Esophagus (tissue), 2 donors: ENCODE measurements around the gene LCE6A. TPM values are rescaled to one million over a fixed set of nuclear protein-coding genes. Genes with fewer than 3 reads are reported as not detected.

ENCODE experiments used
- H3K27ac ChIP-seq, 2 donors: one replicate each; pipeline ENCODE4 v1.5.1; 2013; ENCODE audit warnings: low read depth in 2 of 2, mild to moderate bottlenecking in 2 of 2, inconsistent platforms in 1 of 2, low read length in 1 of 2, moderate library complexity in 1 of 2
- H3K27me3 ChIP-seq, 2 donors: one replicate each; pipeline ENCODE4 v1.6.1; 2013; ENCODE audit warnings: low read length in 2 of 2, control low read depth in 1 of 2, mild to moderate bottlenecking in 1 of 2; ENCODE audit not compliant: insufficient read depth in 2 of 2, control insufficient read depth in 1 of 2
- H3K36me3 ChIP-seq, 2 donors: one replicate each; pipeline ENCODE4 v1.6.1; 2013; ENCODE audit warnings: low read length in 1 of 2; ENCODE audit not compliant: control insufficient read depth in 2 of 2, insufficient read depth in 2 of 2
- H3K4me1 ChIP-seq, 2 donors: one replicate each; pipeline ENCODE4 v1.6.1; 2013; ENCODE audit warnings: low read length in 1 of 2; ENCODE audit not compliant: control insufficient read depth in 2 of 2, insufficient read depth in 2 of 2
- H3K4me3 ChIP-seq, 2 donors: one replicate each; pipeline ENCODE4 v1.5.1; 2013; ENCODE audit warnings: low read length in 2 of 2, mild to moderate bottlenecking in 2 of 2, low read depth in 1 of 2, moderate library complexity in 1 of 2
- H3K9me3 ChIP-seq, 2 donors: one replicate each; pipeline ENCODE4 v1.6.1; 2013; ENCODE audit warnings: mild to moderate bottlenecking in 2 of 2, low read depth in 1 of 2, low read length in 1 of 2, moderate library complexity in 1 of 2; ENCODE audit not compliant: control insufficient read depth in 2 of 2, insufficient read depth in 1 of 2
- WGBS, 2 donors: extraction: QIAGEN DNeasy Blood & Tissue Kit; methylation state at CpG; one replicate each; pipeline ENCODE4 v1.1.7; 2013; 5-methylcytosine and 5-hydroxymethylcytosine counted together
- polyA plus RNA-seq, 2 donors: library from polyadenylated mRNA; stranded (reverse); fragments of 200-250 nt; gene quantifications; one replicate each; pipeline ENCODE4 v1.2.3, GENCODE V29; 2013
- donor health status: healthy with polysubstance abuse.
- donor health status: Bipolar disorder and iron deficiency.

Gene LCE6A
- polyA plus RNA-seq, 2 donors, result not detected

DNA sequence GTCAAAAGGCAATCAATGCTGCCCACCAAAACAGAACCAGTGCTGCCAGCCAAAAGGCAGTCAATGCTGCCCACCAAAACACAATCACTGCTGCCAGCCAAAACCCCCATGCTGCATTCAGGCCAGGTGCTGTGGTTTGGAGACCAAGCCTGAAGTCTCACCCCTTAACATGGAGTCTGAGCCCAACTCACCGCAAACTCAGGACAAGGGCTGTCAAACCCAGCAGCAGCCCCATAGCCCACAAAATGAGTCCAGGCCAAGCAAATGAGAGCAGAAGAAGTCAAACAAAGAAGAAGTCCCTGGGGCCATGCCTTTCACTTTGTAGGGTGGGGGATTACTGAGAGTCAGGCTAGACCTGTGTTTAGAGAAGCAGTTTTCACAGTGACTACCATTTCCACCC lies 41.9 kb downstream of the LCE6A start:
- Histone ChIP-seq H3K27me3 (no peaks in the 10 kb centered on the region), H3K9me3 (no peaks in the 10 kb centered on the region), H3K4me1 (peaks cover 0 to 18% of the 10 kb centered on the region in 2 donors), H3K4me3 (no peak overlapping the region), H3K36me3 (no peaks in the 10 kb centered on the region), H3K27ac (peak overlapping the region; percentile 21 to 29)
- 95 to 99% methylated on average over 1 of the region's 1 CpG for WGBS, 2 donors

DNA sequence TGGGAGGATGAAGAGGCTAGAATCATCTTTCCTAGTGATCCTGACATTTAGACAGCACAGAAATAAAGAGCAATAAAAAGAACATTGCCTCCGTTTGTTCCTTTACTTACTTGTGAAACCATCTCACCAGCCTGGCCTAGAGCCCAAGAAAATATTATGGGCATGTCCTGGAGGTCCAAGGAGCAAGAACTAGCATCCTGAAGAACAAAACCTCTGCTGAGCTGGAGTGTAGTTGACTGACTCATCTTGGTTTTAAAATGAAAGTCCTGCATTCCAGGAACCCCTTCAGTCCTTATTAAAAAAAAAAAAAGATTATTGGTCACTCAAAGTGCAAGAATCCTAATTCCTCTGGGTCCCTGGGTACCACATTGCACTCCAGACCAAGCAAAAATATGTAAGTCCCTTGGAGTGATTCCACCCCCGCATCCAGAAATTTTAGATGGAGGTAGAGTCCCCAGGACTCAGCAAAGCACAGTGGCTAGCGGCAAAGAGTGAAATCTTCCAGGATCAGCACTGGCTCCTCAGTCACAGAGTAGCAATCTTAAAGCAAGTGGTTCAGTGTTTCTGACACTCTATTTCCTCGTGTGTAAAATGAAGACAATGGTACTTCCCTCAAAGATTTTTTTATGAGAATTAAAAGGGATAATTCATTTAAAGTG lies 42.4 kb downstream of the LCE6A start:
- Histone ChIP-seq H3K27me3 (no peaks in the 10 kb centered on the region), H3K36me3 (no peaks in the 10 kb centered on the region), H3K4me3 (no peak overlapping the region), H3K9me3 (no peaks in the 10 kb centered on the region), H3K4me1 (peaks cover 0 to 15% of the 10 kb centered on the region in 2 donors), H3K27ac (no peak overlapping the region)
- WGBS, 2 donors, result 58 to 66% methylated on average over 4 of the region's 4 CpGs

DNA sequence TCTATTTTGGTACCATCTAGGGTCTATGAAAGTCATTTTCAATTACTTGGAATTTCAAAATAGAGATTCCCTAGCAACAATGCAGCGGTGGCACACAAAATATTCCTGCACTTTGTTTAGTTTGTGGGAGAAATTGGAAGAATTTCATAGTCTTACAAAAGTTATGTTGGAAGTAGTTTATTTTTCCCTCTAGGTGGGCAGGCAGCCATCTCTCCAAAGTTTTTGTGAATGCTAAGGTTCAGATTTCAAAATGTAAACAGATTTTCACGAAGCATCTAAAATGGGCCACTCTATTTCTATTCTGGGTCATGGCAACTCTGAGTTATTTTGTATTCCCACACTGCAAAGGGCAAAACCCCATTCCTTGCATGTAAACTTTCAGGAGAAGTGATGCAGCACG lies 43.4 kb downstream of the LCE6A start:
- Histone ChIP-seq H3K27me3 (no peaks in the 10 kb centered on the region), H3K4me3 (no peak overlapping the region), H3K36me3 (no peaks in the 10 kb centered on the region), H3K9me3 (no peaks in the 10 kb centered on the region), H3K27ac (peak overlapping the region in 1 of 2 donors; percentile 33), H3K4me1 (peaks cover 0 to 15% of the 10 kb centered on the region in 2 donors)
- WGBS, 2 donors, result 30 to 36% methylated on average over 3 of the region's 3 CpGs

DNA sequence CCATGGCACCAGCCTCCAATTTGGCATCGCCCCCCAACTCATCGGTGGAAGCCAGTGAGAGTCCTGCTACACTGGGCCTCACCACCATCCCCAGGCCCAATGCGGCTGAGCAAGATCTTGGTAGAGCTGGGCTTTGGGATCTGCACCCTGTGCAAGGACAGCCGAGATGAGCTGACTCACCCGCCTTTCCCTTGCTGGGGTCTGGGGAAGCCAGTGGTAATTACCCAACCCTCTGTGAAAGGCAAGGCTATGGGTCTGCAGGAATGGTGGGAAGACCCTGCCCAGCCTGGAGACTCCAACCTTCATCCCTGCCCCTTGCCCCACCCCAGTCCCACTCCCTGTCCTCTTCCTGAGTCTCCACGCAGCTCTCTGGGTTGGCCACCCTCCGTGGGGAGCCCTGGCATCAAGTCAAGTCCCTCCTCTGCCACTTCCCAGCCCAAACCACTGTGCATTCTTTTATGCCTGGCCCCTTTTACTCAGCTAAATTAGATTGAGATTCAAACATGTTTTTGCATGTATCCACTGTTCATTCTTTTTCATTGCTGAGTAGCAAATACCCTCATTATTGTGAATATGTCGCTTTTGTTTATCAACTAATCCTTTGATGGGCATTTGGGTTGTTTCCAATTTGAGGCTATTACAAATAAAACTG lies 44.2 kb downstream of the LCE6A start:
- Histone ChIP-seq H3K36me3 (no peaks in the 10 kb centered on the region), H3K4me1 (peaks cover 0 to 15% of the 10 kb centered on the region in 2 donors), H3K9me3 (no peaks in the 10 kb centered on the region), H3K27me3 (no peaks in the 10 kb centered on the region), H3K4me3 (no peak overlapping the region), H3K27ac (peak overlapping the region; percentile 7 to 38)
- 58 to 59% methylated on average over 8 of the region's 8 CpGs for WGBS, 2 donors

DNA sequence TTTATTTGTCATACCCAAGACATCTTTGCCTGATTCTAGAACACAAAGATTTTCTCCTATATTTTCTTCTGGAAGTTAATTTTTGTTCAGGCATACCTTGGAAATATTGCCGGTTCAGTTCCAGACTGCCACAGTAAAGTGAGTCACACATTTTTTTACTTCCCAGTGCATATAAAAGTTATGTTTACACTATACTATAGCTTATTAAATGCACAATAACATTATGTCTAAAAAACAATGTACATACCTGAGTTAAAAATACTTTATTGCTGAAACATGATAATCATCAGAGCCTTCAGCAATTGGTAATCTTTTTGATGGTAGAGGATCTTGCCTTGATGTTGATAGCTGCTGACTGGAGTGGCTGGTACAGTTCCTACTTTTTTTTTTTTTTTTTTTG lies 45.5 kb downstream of the LCE6A start:
- peaks cover 0 to 15% of the 10 kb centered on the region in 2 donors for H3K4me1 ChIP-seq
- 56 to 76% methylated on average over 1 of the region's 1 CpG for WGBS, 2 donors

More for the DNA sequence above, 45.5 kb downstream of the LCE6A start:
- H3K4me3 ChIP-seq, result no peak overlapping the region
- H3K27me3 ChIP-seq, result no peaks in the 10 kb centered on the region
- H3K36me3 ChIP-seq, result no peaks in the 10 kb centered on the region
- no peak overlapping the region for H3K27ac ChIP-seq
- H3K9me3 ChIP-seq, result no peaks in the 10 kb centered on the region

Other genes starting within 250 kb of the LCE6A start
- gene LCE3C, start 242.6 kb upstream of the LCE6A start, polyA plus RNA-seq, result not detected
- gene LCE3B, start 229.0 kb upstream of the LCE6A start, polyA plus RNA-seq, result not detected
- gene LCE3A, start 219.8 kb upstream of the LCE6A start, polyA plus RNA-seq, result not detected
- not detected for gene LCE2D, start 179.5 kb upstream of the LCE6A start, polyA plus RNA-seq
- gene LCE2C, start 167.6 kb upstream of the LCE6A start, polyA plus RNA-seq, result not detected
- gene LCE2B, start 156.7 kb upstream of the LCE6A start, polyA plus RNA-seq, result not detected
- not detected for gene LCE2A, start 144.5 kb upstream of the LCE6A start, polyA plus RNA-seq
- gene LCE4A, start 134.7 kb upstream of the LCE6A start, polyA plus RNA-seq, result not detected
- gene KPRP, start 84.8 kb upstream of the LCE6A start, polyA plus RNA-seq, result 10 to 100 TPM in 1 of 2 donors, under 1 TPM in 1; 0.44 to 23.9 TPM
- gene LCE1F, start 67.7 kb upstream of the LCE6A start, polyA plus RNA-seq, result not detected
- gene LCE1E, start 56.6 kb upstream of the LCE6A start, polyA plus RNA-seq, result under 1 TPM in 1 of 2 donors, not detected in 1; 0.04 TPM
- gene LCE1D, start 46.1 kb upstream of the LCE6A start, polyA plus RNA-seq, result not detected
- gene LCE1C, start 36.2 kb upstream of the LCE6A start, polyA plus RNA-seq, result under 1 TPM in 1 of 2 donors, not detected in 1; 0.32 TPM
- not detected for gene LCE1B, start 30.9 kb upstream of the LCE6A start, polyA plus RNA-seq
- gene LCE1A, start 15.4 kb upstream of the LCE6A start, polyA plus RNA-seq, result not detected
- gene LCE7A, start 17.1 kb downstream of the LCE6A start, polyA plus RNA-seq, result not detected
- gene SMCP, start 35.5 kb downstream of the LCE6A start, polyA plus RNA-seq, result not detected
- gene IVL, start 65.7 kb downstream of the LCE6A start, polyA plus RNA-seq, result 100 to 1,000 TPM; 161 to 344 TPM
- 1 to 10 TPM; 1.1 to 4.2 TPM for gene SPRR5, start 104.3 kb downstream of the LCE6A start, polyA plus RNA-seq
- under 1 TPM in 1 of 2 donors, not detected in 1; 0.48 TPM for gene SPRR4, start 127.8 kb downstream of the LCE6A start, polyA plus RNA-seq
- gene SPRR1A, start 141.2 kb downstream of the LCE6A start, polyA plus RNA-seq, result 1,000 to 10,000 TPM; 3,249 to 3,812 TPM
- over 10,000 TPM; 18,496 to 19,645 TPM for gene SPRR3, start 158.9 kb downstream of the LCE6A start, polyA plus RNA-seq
- 1,000 to 10,000 TPM; 2,433 to 2,781 TPM for gene SPRR1B, start 188.3 kb downstream of the LCE6A start, polyA plus RNA-seq
- gene SPRR2D, start 198.3 kb downstream of the LCE6A start, polyA plus RNA-seq, result 1,000 to 10,000 TPM; 1,582 to 3,252 TPM
- gene SPRR2A, start 214.7 kb downstream of the LCE6A start, polyA plus RNA-seq, result 1,000 to 10,000 TPM; 3,933 to 4,263 TPM
- 10 to 100 TPM; 10.9 to 75.1 TPM for gene SPRR2B, start 228.8 kb downstream of the LCE6A start, polyA plus RNA-seq